ENCODE measurements around the gene LAMB3. TPM values are rescaled to one million over a fixed set of nuclear protein-coding genes. Genes with fewer than 3 reads are reported as not detected.

Gene LAMB3
- polyA plus RNA-seq, 1 of the 3 experiments (the other 2 are of a cell fraction), result 18.0 TPM

- H2AFZ ChIP-seq (ENCODE audit: low read depth), result peak overlapping the region; percentile 27
- no peak for DNase-seq
- no peaks in the 10 kb centered on the region for H4K20me1 ChIP-seq (ENCODE audit: insufficient read depth)
- 30% methylated on average over 6 of the region's 6 CpGs for WGBS (ENCODE audit: low lambda C conversion rate)
- H3K27ac ChIP-seq (ENCODE audit: low read depth in 2 of 2, low read length in 1 of 2), result peak overlapping the region; percentile 94 to 97
- H3K9me3 ChIP-seq, result no peaks in the 10 kb centered on the region
- no peaks in the 10 kb centered on the region; the same call in 1 of the 2 replicates for H3K79me2 ChIP-seq (ENCODE audit: insufficient read depth)
- H3K4me2 ChIP-seq, result peak overlapping the region; percentile 72; the same call in 1 of the 2 replicates
- peaks cover 33% of the 10 kb centered on the region for H3F3A ChIP-seq (replicated peaks; ENCODE audit: insufficient read depth)
- H3K9me2 ChIP-seq, result no peaks in the 10 kb centered on the region
- ChIA-PET POLR2A (no interaction called here), CTCF (interaction anchor here (0.5 to 2.2 kb wide), 9 partner anchors 15 to 341 kb away, joined by 3 to 8 read pairs (median 4); no protein-coding TSS in a partner anchor)
- H3K4me1 ChIP-seq (ENCODE audit: control insufficient read depth in 1 of 2, insufficient read depth in 2 of 2, low read depth in 1 of 2, low read length in 1 of 2), result peaks cover 49 to 66% of the 10 kb centered on the region in 2 experiments
- H3K9ac ChIP-seq, result peak overlapping the region; percentile 64
- H3K4me3 ChIP-seq (ENCODE audit: low read depth in 2 of 2, low read length in 1 of 2), result peak overlapping the region in 1 of 2 experiments; percentile 31; a peak in 1 of 4 replicates
- H3K27me3 ChIP-seq (ENCODE audit: insufficient read depth), result no peaks in the 10 kb centered on the region
- TF ChIP-seq ZBTB33 (IDR thresholded peaks at IDR 0.05; ENCODE audit: borderline replicate concordance, low read depth), result 0 out of 2 replicates have a peak, but pooled peaks have one; percentile 19
- peak; percentile 82 for TF ChIP-seq PBX3 (IDR thresholded peaks at IDR 0.05)
- no peak for TF ChIP-seq YY1 (IDR thresholded peaks at IDR 0.05; ENCODE audit: low read depth)
- TF ChIP-seq FOSL2 (IDR thresholded peaks at IDR 0.05; ENCODE audit: borderline replicate concordance, low read depth), result peak; percentile 92
- TF ChIP-seq MAX (IDR thresholded peaks at IDR 0.05; ENCODE audit: low read depth), result peak; percentile 76
- TF ChIP-seq POLR2AphosphoS5 (IDR thresholded peaks at IDR 0.05; ENCODE audit: low read depth, low read length), result peak; percentile 58; the same call in 1 of the 2 replicates
- TF ChIP-seq ELF1 (IDR thresholded peaks at IDR 0.05), result peak; percentile 67
- TF ChIP-seq JUND (IDR thresholded peaks at IDR 0.05), result peak; percentile 84
- TF ChIP-seq CTCF (IDR thresholded peaks at IDR 0.05), result no peak
- 0 out of 2 replicates have a peak, but pooled peaks have one; percentile 44 for TF ChIP-seq RXRA (IDR thresholded peaks at IDR 0.05; ENCODE audit: borderline replicate concordance, low read depth)
- TF ChIP-seq TCF12 (IDR thresholded peaks at IDR 0.05), result peak; percentile 89
- TF ChIP-seq EP300 (IDR thresholded peaks at IDR 0.05; ENCODE audit: borderline replicate concordance in 1 of 2, low read depth in 1 of 2, low read length in 1 of 2), result peak in 1 of 2 experiments; percentile 71; a peak in 1 of 4 replicates
- TF ChIP-seq NRF1 (IDR thresholded peaks at IDR 0.05; ENCODE audit: low read depth, low read length), result no peak
- peak; percentile 95 for TF ChIP-seq NFIC (IDR thresholded peaks at IDR 0.05; ENCODE audit: borderline replicate concordance)
- no peak for TF ChIP-seq FOXM1 (IDR thresholded peaks at IDR 0.05; ENCODE audit: low read depth)
- no peak for TF ChIP-seq REST (IDR thresholded peaks at IDR 0.05; ENCODE audit: low read depth, low read length)
- no peaks in the 10 kb centered on the region for H3K36me3 ChIP-seq (replicated peaks in 1 of 2; ENCODE audit: control insufficient read depth in 1 of 2, insufficient read depth in 2 of 2, low read length in 1 of 2)
Observed at GRCh38 chr1:209648931-209649776, 3.1 kb downstream of the LAMB3 start.
